Erythroblast (primary cell): Measurements from ENCODE around the gene PRICKLE1.

Experiments
- GATA1 ChIP-seq: IDR thresholded peaks from 2 replicates; pipeline ENCODE4 v1.6.1; 2011; ENCODE audit warnings: low read depth, mild to moderate bottlenecking, control low read depth, low read length, moderate library complexity
- POLR2A ChIP-seq: IDR thresholded peaks from 2 replicates; pipeline ENCODE4 v1.6.1; 2011; ENCODE audit warnings: mild to moderate bottlenecking, low read length

DNA sequence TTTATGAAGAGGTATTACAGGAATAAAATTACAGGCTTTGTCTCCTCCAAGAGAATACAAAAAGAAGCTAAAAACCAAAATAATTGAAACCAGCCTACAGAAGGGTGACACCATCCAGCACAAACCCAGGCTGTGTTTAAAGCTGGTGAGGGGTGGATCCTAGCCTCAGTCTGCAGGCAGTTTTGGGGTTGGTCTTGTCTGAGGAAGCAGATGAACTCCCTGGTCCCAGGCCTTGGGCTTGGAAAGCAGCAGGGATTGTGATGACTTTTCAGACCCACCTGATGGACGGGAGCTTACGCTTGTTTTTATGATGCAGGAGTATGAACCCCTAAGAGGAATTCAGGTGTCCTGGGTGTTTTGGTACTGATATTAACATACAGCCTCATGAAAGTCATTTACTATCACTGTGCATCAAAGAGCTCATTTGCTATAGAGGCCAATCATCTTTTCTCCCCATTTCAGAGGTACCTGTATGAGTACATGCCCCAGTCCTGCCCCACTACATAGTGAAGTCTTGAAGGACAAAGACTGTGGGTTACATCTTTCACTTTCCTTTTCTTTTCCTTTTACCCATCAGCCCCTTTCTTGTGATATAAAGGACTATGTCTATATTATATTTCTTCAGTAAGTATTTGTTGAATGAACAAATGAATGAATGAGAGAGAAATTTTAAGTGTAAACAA lies 18.1 kb downstream of the PRICKLE1 start:
- no peak for TF ChIP-seq POLR2A
- no peak for TF ChIP-seq GATA1
